Breast epithelium (tissue), 4 donors: Measurements from ENCODE around the gene ST6GALNAC4. TPM values are rescaled to one million over a fixed set of nuclear protein-coding genes. Genes with fewer than 3 reads are reported as not detected.
A peak's percentile ranks its signal among the peaks of the same experiment; 100 is the strongest.

Experiments used
- DNase-seq, 2 donors: peaks; one replicate each; pipeline ENCODE4 v3.0.0-alpha.2; 2019; ENCODE audit warnings: low spot score in 2 of 2
- H3K27ac ChIP-seq, 2 donors: fragments of 200-600 bp; sonication (generic) in 1 of 2; one replicate each; pipeline ENCODE4 v1.5.1; 2016 to 2019; ENCODE audit warnings: mild to moderate bottlenecking in 1 of 2
- H3K27me3 ChIP-seq, 2 donors: fragments of 200-600 bp; sonication (generic) in 1 of 2; one replicate each; pipeline versions ENCODE4 v1.5.1 to v1.6.0; 2017 to 2019; ENCODE audit warnings: control low read depth in 1 of 2, mild to moderate bottlenecking in 1 of 2
- H3K36me3 ChIP-seq: fragments of 200-600 bp; one replicate; pipeline ENCODE4 v1.5.1; 2019
- H3K4me1 ChIP-seq, 2 donors: fragments of 200-600 bp; sonication (generic); one replicate each; pipeline ENCODE4 v1.5.1; 2016 to 2019; ENCODE audit warnings: control low read depth in 1 of 2
- H3K4me3 ChIP-seq, 3 donors: fragments of 200-600 bp; sonication (generic); 1 replicate in 2 of 3; 2 replicates in 1 of 3; pipeline ENCODE4 v1.5.1; 2016 to 2019; ENCODE audit warnings: mild to moderate bottlenecking in 3 of 3, moderate library complexity in 2 of 3
- H3K9me3 ChIP-seq, 2 donors: fragments of 200-600 bp; sonication (generic) in 1 of 2; one replicate each; pipeline ENCODE4 v1.5.1; 2016 to 2019; ENCODE audit warnings: control low read depth in 1 of 2
- POLR2A ChIP-seq: fragments of 450-650 bp; IDR thresholded peaks from one replicate; pipeline ENCODE4 v1.6.1; 2016; ENCODE audit warnings: antibody characterized with exemption, mild to moderate bottlenecking, moderate library complexity
- POLR2AphosphoS5 ChIP-seq, 3 donors: sonication (generic); formaldehyde crosslinking; IDR thresholded peaks; one replicate each; pipeline ENCODE4 v1.6.1; 2017; ENCODE audit warnings: antibody characterized with exemption in 3 of 3
- intact Hi-C: fragments of 100-400 bp; cut with DNase I; formaldehyde crosslinking; loops from one replicate; pipeline ENCODE4 v1.15.1; 2023; ENCODE audit warnings: low total_unique reads
- total RNA-seq, 3 donors: library from RNA; depleted of rRNA; stranded (reverse); fragments of >200 nt; gene quantifications; one replicate each; pipeline ENCODE4 v1.1.0, GENCODE V29; 2016
- TF ChIP-seq, protein P1 (sequence below), 3 donors: fragments of 450-650 bp; IDR thresholded peaks; one replicate each; pipeline ENCODE4 v1.5.1; 2016 to 2017; ENCODE audit warnings: antibody characterized with exemption in 3 of 3, mild to moderate bottlenecking in 3 of 3, moderate library complexity in 3 of 3

ST6GALNAC4 gene
- total RNA-seq, 3 donors from 2014 or later: 17.6 to 44.6 (median 24.0) TPM

DNA sequence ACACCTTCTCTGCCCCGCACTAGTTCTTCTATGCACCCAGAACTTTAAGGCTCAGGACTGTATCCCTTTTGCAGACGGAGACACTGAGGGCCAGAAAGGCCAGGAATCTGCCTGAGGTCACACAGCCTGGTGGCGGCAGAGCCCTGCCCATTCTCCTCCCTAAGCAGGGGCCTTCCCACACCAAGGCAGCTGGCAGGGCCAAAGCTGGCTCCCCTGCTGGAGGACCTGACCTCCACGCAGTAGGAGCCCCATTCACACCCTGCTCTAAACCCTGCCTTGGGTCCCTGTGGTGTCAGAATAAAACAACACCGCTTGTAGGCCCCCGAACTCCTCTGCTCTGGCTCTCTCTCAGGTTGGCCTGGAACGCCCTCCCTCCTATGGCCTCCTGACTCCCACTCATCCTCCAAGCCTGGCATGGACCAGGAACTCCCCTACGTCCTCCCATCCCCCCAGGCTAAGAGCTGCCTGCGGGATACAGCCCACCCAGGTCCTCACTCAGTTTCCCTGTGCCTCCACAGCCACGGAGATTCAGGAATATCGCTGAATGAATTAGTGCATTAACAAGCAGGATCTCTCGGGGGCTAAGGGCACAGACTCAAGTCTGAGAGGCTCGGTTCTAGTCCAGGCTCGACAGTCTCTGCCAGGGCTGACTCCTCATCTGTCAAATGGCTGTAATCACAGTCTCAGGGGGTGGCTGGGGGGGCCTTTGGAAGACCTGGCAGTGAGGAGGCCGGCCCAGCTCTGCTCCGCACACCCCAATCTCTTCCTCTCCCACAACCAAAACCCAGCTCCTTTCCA lies 20.2 kb downstream of the ST6GALNAC4 start:
- peaks cover 4 to 12% of the 10 kb centered on the region in 2 donors for H3K9me3 ChIP-seq
- peaks cover 18% of the 10 kb centered on the region for H3K36me3 ChIP-seq
- peak overlapping the region; percentile 87 to 96 for H3K27ac ChIP-seq
- H3K4me3 ChIP-seq: peak overlapping the region; percentile 91 to 98 (median 93)
- H3K4me1 ChIP-seq: peaks cover 0 to 6% of the 10 kb centered on the region in 2 donors
- DNase-seq: no peak
- intact Hi-C loops: no loop called here
- no peaks in the 10 kb centered on the region for H3K27me3 ChIP-seq
- TF ChIP-seq, protein P1, sequence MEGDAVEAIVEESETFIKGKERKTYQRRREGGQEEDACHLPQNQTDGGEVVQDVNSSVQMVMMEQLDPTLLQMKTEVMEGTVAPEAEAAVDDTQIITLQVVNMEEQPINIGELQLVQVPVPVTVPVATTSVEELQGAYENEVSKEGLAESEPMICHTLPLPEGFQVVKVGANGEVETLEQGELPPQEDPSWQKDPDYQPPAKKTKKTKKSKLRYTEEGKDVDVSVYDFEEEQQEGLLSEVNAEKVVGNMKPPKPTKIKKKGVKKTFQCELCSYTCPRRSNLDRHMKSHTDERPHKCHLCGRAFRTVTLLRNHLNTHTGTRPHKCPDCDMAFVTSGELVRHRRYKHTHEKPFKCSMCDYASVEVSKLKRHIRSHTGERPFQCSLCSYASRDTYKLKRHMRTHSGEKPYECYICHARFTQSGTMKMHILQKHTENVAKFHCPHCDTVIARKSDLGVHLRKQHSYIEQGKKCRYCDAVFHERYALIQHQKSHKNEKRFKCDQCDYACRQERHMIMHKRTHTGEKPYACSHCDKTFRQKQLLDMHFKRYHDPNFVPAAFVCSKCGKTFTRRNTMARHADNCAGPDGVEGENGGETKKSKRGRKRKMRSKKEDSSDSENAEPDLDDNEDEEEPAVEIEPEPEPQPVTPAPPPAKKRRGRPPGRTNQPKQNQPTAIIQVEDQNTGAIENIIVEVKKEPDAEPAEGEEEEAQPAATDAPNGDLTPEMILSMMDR (IDR thresholded peaks at IDR 0.05): no peak
- TF ChIP-seq POLR2A: no peak

DNA sequence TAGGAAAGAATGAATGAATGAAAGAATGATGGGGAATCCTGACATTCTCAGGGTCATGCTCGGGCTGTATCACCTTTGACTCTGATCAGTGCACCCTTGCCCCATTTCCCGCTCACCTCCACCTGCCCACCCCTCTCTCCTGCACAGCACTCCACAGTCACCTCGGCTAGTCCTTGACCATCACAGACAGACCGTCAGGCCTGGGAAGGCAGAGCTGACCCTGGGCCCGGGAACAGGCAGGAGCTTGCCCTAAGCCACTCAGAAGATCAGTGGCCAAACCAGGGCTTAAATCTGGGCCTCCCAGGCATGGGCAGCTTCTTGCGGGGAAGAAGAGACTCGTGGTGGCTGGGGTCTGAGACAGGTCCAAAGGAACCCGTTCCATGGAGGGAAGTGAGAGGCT lies 21.0 kb downstream of the ST6GALNAC4 start:
- intact Hi-C loops: no loop called here
- peak overlapping the region in 1 of 2 donors; percentile 96 for H3K27ac ChIP-seq

DNA sequence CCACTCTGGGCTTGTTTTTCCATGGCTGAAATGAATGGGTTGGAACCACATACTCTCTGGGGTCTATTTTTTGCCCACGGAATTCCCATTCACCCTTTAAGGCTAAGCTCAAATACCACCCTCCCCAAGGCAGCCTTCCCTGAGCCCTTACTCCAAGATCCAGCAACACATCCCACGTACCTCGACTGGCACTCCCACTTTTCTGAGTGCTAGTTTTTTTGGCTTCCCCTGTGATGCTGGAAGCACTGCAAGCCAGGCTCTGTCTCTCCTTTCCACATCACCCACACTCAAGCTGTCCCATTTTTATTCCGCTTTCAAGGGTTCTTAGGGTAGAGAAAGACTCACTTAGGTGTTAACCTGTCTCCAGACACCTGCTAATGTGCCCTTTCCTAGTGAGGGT lies 23.4 kb downstream of the ST6GALNAC4 start:
- Histone ChIP-seq H3K27ac (no peak overlapping the region), H3K36me3 (peaks cover 21% of the 10 kb centered on the region), H3K9me3 (peaks cover 4 to 12% of the 10 kb centered on the region in 2 donors), H3K4me3 (no peak overlapping the region), H3K27me3 (no peaks in the 10 kb centered on the region), H3K4me1 (peaks cover 0 to 6% of the 10 kb centered on the region in 2 donors)
- intact Hi-C loops: no loop called here
- TF ChIP-seq POLR2A (no peak), POLR2AphosphoS5 (IDR thresholded peaks at IDR 0.05) (no peak)
- TF ChIP-seq, protein P1 (IDR thresholded peaks at IDR 0.05): no peak
- no peak for DNase-seq

More for the DNA sequence above, 21.0 kb downstream of the ST6GALNAC4 start:
- DNase-seq: no peak
- H3K36me3 ChIP-seq: peaks cover 18% of the 10 kb centered on the region
- H3K4me1 ChIP-seq: peaks cover 0 to 6% of the 10 kb centered on the region in 2 donors
- H3K9me3 ChIP-seq: peaks cover 4 to 12% of the 10 kb centered on the region in 2 donors
- no peaks in the 10 kb centered on the region for H3K27me3 ChIP-seq
- TF ChIP-seq POLR2A (no peak), POLR2AphosphoS5 (IDR thresholded peaks at IDR 0.05) (no peak)
- peak overlapping the region in 1 of 3 donors; percentile 93 for H3K4me3 ChIP-seq

DNA sequence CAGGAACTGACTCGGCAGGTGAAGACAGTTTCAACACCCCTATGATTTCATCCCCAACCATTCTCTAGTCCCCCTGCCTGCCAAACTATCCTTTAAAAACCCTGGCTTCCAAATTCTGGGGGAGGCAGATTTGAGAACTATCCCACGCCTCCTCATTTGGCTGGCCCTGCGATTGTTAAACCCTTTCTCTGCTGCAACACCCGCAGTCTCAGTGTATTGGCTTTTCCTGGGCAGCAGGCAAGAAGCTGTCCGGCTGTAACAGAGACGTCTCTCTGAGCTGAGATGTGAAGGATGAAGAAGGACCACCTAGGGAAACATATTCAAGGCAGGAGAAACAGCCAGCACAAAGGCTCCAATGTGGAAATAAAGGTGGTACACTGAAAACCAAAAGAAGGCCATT lies 24.0 kb downstream of the ST6GALNAC4 start:
- no peak for TF ChIP-seq POLR2AphosphoS5 (IDR thresholded peaks at IDR 0.05)
- TF ChIP-seq POLR2A: no peak
- intact Hi-C loops: no loop called here
- Histone ChIP-seq H3K4me3 (no peak overlapping the region), H3K27me3 (no peaks in the 10 kb centered on the region), H3K36me3 (peaks cover 21% of the 10 kb centered on the region), H3K27ac (no peak overlapping the region), H3K4me1 (peaks cover 0 to 6% of the 10 kb centered on the region in 2 donors), H3K9me3 (peaks cover 4 to 12% of the 10 kb centered on the region in 2 donors)
- no peak for DNase-seq

DNA sequence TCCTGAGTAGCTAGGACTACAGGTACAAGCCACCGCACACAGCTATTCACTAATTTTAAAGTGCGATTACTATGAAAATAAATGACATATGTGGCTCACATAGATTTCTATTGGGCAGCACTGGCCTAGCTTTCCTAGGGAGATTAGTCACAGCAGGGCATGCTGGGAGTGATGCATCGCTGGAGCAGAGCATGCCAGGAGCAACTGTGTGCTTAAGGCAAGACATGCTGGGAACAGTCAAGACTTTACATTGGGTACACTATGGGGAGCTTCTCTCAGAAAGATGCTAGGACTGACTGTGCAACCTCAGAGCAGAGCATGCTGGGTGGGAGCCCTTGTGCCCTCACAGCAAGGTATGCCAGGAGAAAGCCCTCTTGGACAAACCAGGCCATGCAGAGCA lies 26.8 kb downstream of the ST6GALNAC4 start:
- intact Hi-C loops: no loop called here
- H3K4me1 ChIP-seq: no peaks in the 10 kb centered on the region
- H3K27me3 ChIP-seq: no peaks in the 10 kb centered on the region
- no peak overlapping the region for H3K4me3 ChIP-seq
- no peak for DNase-seq
- no peak overlapping the region for H3K27ac ChIP-seq
- H3K36me3 ChIP-seq: peaks cover 21% of the 10 kb centered on the region
- no peak for TF ChIP-seq POLR2A
- TF ChIP-seq POLR2AphosphoS5 (IDR thresholded peaks at IDR 0.05): no peak
- TF ChIP-seq, protein P1 (IDR thresholded peaks at IDR 0.05): no peak
- H3K9me3 ChIP-seq: peaks cover 4 to 12% of the 10 kb centered on the region in 2 donors

DNA sequence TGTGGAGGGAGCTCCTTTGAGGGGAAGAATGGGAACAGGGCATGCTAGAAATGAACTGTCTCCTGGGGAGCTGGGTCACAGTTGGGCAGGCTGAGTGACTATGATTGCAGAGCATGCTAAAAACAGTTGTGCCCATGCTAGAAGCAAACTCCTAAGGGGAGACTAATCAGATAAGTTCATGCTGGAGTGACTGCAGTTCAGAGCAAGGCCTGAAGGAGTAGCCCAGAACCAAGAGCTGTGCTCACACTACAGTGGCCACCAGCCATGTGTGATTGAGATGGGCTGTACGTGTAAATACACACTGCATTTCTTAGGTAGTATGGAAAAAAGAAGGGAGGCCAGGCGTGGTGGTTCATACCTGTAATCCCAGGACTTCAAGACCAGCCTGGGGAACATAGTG lies 29.0 kb downstream of the ST6GALNAC4 start:
- Histone ChIP-seq H3K27ac (no peak overlapping the region), H3K36me3 (peaks cover 9% of the 10 kb centered on the region), H3K27me3 (no peaks in the 10 kb centered on the region), H3K9me3 (peaks cover 2% of the 10 kb centered on the region in 2 donors), H3K4me3 (no peak overlapping the region), H3K4me1 (peaks cover 0 to 3% of the 10 kb centered on the region in 2 donors)
- DNase-seq: no peak
- intact Hi-C loops: no loop called here
- no peak for TF ChIP-seq POLR2AphosphoS5 (IDR thresholded peaks at IDR 0.05)
